ENCODE measurements around the gene WDR64.

DNA sequence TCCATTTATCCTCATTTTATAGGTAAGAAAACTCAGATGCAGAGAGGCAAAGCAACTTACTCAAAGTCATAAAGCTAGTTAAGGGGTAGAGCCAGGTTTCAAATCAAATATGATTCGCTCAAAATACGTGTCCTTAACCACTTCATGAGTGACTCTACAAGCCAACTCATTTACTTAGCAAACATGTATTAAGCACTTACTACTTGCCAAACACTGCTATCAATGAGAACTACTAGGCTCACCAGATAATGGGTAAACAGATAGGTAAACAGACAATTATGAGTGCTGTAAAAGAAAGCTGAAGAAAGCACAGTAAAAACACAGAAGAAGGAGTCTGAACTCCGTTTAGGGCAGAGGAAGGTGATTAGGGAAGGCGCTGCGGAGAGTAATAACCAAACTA is 65.9 kb downstream of the WDR64 start:
- TF ChIP-seq, protein P1, sequence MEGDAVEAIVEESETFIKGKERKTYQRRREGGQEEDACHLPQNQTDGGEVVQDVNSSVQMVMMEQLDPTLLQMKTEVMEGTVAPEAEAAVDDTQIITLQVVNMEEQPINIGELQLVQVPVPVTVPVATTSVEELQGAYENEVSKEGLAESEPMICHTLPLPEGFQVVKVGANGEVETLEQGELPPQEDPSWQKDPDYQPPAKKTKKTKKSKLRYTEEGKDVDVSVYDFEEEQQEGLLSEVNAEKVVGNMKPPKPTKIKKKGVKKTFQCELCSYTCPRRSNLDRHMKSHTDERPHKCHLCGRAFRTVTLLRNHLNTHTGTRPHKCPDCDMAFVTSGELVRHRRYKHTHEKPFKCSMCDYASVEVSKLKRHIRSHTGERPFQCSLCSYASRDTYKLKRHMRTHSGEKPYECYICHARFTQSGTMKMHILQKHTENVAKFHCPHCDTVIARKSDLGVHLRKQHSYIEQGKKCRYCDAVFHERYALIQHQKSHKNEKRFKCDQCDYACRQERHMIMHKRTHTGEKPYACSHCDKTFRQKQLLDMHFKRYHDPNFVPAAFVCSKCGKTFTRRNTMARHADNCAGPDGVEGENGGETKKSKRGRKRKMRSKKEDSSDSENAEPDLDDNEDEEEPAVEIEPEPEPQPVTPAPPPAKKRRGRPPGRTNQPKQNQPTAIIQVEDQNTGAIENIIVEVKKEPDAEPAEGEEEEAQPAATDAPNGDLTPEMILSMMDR (IDR thresholded peaks at IDR 0.05), result no peak
- TF ChIP-seq POLR2A (IDR thresholded peaks at IDR 0.05), result no peak

Data from heart left ventricle (tissue), 13 donors.